ENCODE measurements around the gene TMEM272. TPM values are rescaled to one million over a fixed set of nuclear protein-coding genes. Genes with fewer than 3 reads are reported as not detected.

TMEM272 gene
- total RNA-seq, 1 donor from 2014 or later: 2.9 TPM

DNA sequence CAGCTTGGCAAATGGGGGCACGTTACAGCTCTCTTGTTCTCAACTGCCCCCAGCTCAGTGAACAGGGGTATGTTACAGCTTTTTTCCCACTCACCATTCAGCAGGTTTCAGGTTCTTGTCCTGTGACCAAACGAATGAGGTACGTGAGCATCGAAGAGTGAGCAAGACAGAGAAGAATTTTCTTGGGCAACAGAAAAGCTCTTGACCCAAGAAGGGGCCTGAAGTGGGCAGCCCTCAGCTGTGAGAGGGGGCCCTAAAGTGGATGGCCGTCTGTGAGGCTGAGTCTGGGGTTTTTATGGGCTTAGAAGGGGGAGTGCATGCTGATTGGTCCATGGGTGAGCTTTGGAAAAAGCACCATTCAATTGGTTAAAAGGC is 38.2 kb upstream of the TMEM272 start:
- Mint-ChIP-seq H3K36me3 (peaks cover 1% of the 10 kb centered on the region), H3K27ac (no peak overlapping the region), H3K4me3 (no peak overlapping the region), H3K27me3 (ENCODE audit: low read depth) (no peaks in the 10 kb centered on the region), H3K9me3 (peaks cover 12% of the 10 kb centered on the region), H3K4me1 (no peaks in the 10 kb centered on the region)
- TF ChIP-seq, protein P1, sequence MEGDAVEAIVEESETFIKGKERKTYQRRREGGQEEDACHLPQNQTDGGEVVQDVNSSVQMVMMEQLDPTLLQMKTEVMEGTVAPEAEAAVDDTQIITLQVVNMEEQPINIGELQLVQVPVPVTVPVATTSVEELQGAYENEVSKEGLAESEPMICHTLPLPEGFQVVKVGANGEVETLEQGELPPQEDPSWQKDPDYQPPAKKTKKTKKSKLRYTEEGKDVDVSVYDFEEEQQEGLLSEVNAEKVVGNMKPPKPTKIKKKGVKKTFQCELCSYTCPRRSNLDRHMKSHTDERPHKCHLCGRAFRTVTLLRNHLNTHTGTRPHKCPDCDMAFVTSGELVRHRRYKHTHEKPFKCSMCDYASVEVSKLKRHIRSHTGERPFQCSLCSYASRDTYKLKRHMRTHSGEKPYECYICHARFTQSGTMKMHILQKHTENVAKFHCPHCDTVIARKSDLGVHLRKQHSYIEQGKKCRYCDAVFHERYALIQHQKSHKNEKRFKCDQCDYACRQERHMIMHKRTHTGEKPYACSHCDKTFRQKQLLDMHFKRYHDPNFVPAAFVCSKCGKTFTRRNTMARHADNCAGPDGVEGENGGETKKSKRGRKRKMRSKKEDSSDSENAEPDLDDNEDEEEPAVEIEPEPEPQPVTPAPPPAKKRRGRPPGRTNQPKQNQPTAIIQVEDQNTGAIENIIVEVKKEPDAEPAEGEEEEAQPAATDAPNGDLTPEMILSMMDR (IDR thresholded peaks at IDR 0.05; ENCODE audit: unreplicated experiment): no peak
- DNase-seq (ENCODE audit: low spot score in 2 of 2, unreplicated experiment in 2 of 2): no peak

DNA sequence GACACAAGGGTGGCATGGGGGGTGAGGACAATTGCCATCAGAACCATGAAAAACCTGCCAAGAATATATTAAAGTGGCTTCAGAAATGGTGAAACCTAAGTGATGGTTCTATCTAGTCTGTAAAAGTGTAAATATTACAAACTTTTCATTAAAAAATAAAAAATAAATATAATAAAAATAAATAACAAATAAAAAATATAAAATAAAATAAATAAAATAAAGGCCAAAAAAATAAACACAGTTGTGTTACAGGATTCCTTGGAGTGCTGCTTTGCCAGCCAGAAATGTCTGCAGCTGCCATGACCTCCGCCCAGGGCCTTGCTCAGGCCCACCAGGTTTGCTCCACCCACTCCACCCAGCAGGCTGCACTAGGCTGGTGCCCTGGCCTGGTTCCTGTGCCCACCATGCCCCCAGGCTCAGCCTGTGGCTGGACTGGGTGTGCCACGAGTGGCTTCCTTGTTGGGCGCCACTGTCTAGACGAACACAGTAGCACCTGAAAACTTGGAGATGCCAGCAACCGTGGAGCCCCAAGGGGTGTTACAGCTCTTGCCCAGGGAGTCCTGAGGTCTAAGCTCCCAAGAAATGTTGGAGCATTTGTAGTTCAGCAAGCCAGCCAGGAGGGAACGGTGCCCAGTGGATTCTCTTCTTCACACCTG is 37.7 kb upstream of the TMEM272 start:
- H3K4me1 Mint-ChIP-seq: no peaks in the 10 kb centered on the region

DNA sequence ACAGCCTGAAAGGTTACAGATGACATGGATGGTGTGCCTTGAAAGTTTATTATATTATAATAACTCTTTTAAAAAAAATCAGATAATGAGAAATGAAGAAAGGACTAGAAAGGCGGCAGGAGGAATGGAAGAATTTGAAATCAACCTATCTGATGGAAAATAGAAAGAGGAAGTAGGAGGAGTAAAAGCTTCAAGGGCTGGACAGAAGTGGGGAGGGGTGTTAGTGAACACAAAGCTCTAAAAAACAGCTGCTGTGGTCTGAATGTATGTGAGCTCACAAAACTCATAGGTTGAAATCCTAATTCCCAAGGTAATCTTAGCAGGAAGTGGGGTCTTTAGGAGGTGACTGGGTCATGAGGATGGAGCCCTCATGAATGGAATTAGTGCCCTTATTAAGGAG is 36.3 kb upstream of the TMEM272 start:
- DNase-seq (ENCODE audit: low spot score in 2 of 2, unreplicated experiment in 2 of 2): no peak
- Mint-ChIP-seq H3K36me3 (peaks cover 1% of the 10 kb centered on the region), H3K4me3 (no peak overlapping the region), H3K27ac (no peak overlapping the region), H3K4me1 (no peaks in the 10 kb centered on the region), H3K27me3 (ENCODE audit: low read depth) (no peaks in the 10 kb centered on the region), H3K9me3 (peaks cover 12% of the 10 kb centered on the region)
- TF ChIP-seq, protein P1 (IDR thresholded peaks at IDR 0.05; ENCODE audit: unreplicated experiment): no peak

More for the DNA sequence above, 37.7 kb upstream of the TMEM272 start:
- TF ChIP-seq, protein P1 (IDR thresholded peaks at IDR 0.05; ENCODE audit: unreplicated experiment): no peak
- H3K27ac Mint-ChIP-seq: no peak overlapping the region
- H3K27me3 Mint-ChIP-seq (ENCODE audit: low read depth): no peaks in the 10 kb centered on the region
- H3K36me3 Mint-ChIP-seq: peaks cover 1% of the 10 kb centered on the region
- DNase-seq (ENCODE audit: low spot score in 2 of 2, unreplicated experiment in 2 of 2): no peak
- no peak overlapping the region for H3K4me3 Mint-ChIP-seq
- peaks cover 12% of the 10 kb centered on the region for H3K9me3 Mint-ChIP-seq

DNA sequence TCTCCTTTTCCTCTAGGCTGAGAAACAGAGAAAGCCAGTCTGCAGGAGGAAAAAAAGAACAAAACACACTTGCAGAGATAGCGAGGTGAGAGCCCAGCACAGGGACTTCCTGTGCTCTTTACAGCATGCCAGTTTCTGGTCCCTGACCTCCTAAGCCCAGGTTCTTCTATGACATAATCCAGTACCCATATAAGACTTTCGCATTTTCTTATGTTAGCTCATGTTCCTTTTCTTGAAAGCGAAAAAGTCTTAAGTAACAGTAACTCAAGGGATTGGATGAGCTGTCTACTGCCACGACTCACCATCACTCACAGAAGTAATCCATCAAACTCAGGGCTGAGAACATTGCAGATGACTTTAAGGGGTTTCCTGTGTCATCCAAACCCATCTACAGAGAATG is 34.2 kb upstream of the TMEM272 start:
- H3K27ac Mint-ChIP-seq: no peak overlapping the region
- peaks cover 12% of the 10 kb centered on the region for H3K9me3 Mint-ChIP-seq

DNA sequence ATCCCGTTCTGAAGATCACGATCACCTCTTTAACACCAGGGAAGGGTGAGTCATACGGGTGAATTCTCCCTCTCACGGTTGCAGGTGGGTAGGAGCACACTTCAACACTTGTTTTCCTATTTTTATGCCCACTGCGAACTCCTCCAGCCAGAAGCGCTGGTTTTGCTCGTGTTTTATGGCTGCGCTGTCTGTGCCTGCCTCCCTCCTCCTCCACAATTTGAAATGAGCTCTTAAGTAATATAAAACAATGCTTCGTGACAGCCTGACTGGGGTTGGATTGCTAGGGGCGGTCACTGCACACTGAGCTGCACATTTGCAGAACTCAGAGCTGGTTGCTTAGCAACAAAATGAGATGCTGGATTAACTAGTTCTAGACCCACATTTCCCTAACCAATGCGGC is 29.7 kb upstream of the TMEM272 start:
- Mint-ChIP-seq H3K27ac (peak overlapping the region; percentile 17), H3K9me3 (no peaks in the 10 kb centered on the region), H3K4me3 (no peak overlapping the region), H3K27me3 (ENCODE audit: low read depth) (no peaks in the 10 kb centered on the region), H3K4me1 (peaks cover 9% of the 10 kb centered on the region), H3K36me3 (no peaks in the 10 kb centered on the region)
- DNase-seq (ENCODE audit: low spot score in 2 of 2, unreplicated experiment in 2 of 2): no peak
- TF ChIP-seq, protein P1 (IDR thresholded peaks at IDR 0.05; ENCODE audit: unreplicated experiment): no peak

More for the DNA sequence above, 34.2 kb upstream of the TMEM272 start:
- peaks cover 8% of the 10 kb centered on the region for H3K4me1 Mint-ChIP-seq
- no peaks in the 10 kb centered on the region for H3K27me3 Mint-ChIP-seq (ENCODE audit: low read depth)
- TF ChIP-seq, protein P1 (IDR thresholded peaks at IDR 0.05; ENCODE audit: unreplicated experiment): no peak
- no peak for DNase-seq (ENCODE audit: low spot score in 2 of 2, unreplicated experiment in 2 of 2)
- no peak overlapping the region for H3K4me3 Mint-ChIP-seq
- peaks cover 1% of the 10 kb centered on the region for H3K36me3 Mint-ChIP-seq
